Activated CD4-positive, alpha-beta T cell treated with anti-CD3 and anti-CD28 coated beads, Interleukin-2, amount 10 ng/mL, durations not matched to agents 24 days and 14 days (primary cell): Measurements from ENCODE around the gene OGFR. TPM values are rescaled to one million over a fixed set of nuclear protein-coding genes. Genes with fewer than 3 reads are reported as not detected.

ENCODE experiments used
- DNase-seq: peaks from one replicate; pipeline ENCODE4 v3.0.0; 2022
- H3K27ac Mint-ChIP-seq: one replicate; pipeline ENCODE4 v1.8.0; 2022; ENCODE audit warnings: mild to moderate bottlenecking, mixed read lengths
- H3K27me3 Mint-ChIP-seq: one replicate; pipeline ENCODE4 v1.8.0; 2022; ENCODE audit warnings: mixed read lengths
- H3K36me3 Mint-ChIP-seq: one replicate; pipeline ENCODE4 v1.8.0; 2022; ENCODE audit warnings: low read depth, mild to moderate bottlenecking, mixed read lengths
- H3K4me1 Mint-ChIP-seq: one replicate; pipeline ENCODE4 v1.8.0; 2021; ENCODE audit warnings: mixed read lengths
- H3K4me3 Mint-ChIP-seq: one replicate; pipeline ENCODE4 v1.8.0; 2022; ENCODE audit warnings: mild to moderate bottlenecking, moderate library complexity, mixed read lengths
- H3K9me3 Mint-ChIP-seq: one replicate; pipeline ENCODE4 v1.8.0; 2021; ENCODE audit warnings: mixed read lengths
- intact Hi-C: fragments of 100-400 bp; cut with micrococcal nuclease; formaldehyde crosslinking; loops from one replicate; pipeline ENCODE4 v1.15.1; 2023
- total RNA-seq: library from RNA; stranded (reverse); gene quantifications from 2 replicates; pipeline ENCODE4 v1.2.3, GENCODE V29; 2022

OGFR gene
- total RNA-seq, 1 donor from 2014 or later = 49.1 TPM

DNA sequence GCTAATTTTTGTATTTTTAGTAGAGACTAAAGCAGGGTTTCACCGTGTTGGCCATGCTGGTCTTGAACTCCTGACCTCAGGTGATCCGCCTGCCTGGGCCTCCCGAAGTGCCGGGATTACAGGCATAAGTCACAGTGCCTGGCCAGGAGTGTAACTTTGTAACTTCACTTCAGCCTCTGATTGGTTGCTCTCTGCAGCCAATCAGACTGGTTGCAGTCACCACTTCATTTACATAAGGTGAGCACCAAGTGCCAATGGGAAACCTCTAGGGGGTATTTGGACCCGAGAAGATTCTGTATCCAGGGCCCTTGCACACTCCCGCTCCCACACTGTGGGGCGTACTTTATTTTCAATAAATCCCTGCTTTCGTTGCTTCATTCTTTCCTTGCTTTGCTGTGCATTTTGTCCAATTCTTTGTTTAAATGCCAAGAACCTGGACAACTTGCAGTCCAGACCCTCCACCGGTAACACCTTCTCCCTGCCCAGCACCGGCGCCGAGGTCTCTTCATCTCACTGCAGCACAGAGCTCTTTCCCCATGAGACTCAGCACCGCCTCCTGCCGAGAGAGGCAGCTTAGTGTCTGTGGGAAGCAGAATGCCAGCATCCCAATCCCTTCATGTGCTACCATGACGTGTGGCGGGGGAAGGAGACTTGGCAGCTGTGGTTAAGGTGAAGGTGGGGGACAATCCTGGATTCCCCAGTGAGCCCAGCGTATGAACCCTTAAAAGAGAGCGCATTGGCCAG is 22.3 kb upstream of the OGFR start:
- no peak for DNase-seq
- H3K4me3 Mint-ChIP-seq = no peak overlapping the region
- no peaks in the 10 kb centered on the region for H3K27me3 Mint-ChIP-seq
- H3K9me3 Mint-ChIP-seq = no peaks in the 10 kb centered on the region
- H3K36me3 Mint-ChIP-seq = no peaks in the 10 kb centered on the region
- peaks cover 6% of the 10 kb centered on the region for H3K4me1 Mint-ChIP-seq
- intact Hi-C loops = no loop called here
- H3K27ac Mint-ChIP-seq = no peak overlapping the region

DNA sequence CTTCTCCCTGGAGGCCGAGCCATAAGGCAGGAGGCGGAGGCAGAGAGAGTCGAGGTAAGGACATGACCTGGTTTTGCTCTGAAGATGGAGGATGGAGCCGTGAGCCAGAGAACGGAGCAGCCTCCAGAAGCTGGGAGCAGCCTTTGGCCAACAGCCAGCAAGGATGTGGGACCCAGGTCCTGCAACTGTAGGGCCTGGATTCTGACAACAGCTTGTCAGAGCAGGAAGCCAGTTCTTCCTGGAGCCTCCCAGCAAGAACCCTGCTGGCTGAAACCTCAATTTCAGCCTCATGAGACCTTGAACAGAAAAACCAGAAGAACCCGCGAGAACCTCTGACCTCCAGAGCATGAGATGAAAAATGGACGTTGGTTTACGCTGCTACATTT is 21.7 kb upstream of the OGFR start:
- Mint-ChIP-seq H3K4me1 (peaks cover 11% of the 10 kb centered on the region), H3K4me3 (no peak overlapping the region), H3K36me3 (no peaks in the 10 kb centered on the region), H3K9me3 (no peaks in the 10 kb centered on the region), H3K27ac (no peak overlapping the region), H3K27me3 (no peaks in the 10 kb centered on the region)
- DNase-seq = no peak
- intact Hi-C loops = no loop called here

DNA sequence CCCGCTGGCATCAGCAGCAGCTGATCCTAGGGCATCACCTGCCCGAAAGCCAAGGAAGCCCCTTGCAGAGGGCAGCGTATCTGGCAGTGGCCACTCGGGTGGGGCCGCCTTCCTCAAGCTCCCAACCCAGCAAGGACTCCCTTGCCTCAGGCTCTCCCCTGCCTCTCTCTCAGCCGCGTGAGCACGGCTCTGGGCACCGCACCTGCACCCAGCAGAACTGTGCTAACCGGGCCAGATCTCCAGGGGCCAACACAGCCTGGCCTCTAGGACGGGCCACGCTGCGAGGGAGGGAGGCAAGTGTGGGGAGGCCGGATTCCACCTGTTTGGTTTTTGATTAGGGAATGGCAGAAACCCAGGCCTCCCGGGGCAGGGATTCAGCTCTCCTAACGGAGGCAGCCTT is 20.1 kb upstream of the OGFR start:
- no peaks in the 10 kb centered on the region for H3K27me3 Mint-ChIP-seq
- H3K36me3 Mint-ChIP-seq = no peaks in the 10 kb centered on the region
- no peaks in the 10 kb centered on the region for H3K9me3 Mint-ChIP-seq
- peaks cover 11% of the 10 kb centered on the region for H3K4me1 Mint-ChIP-seq
- no peak overlapping the region for H3K4me3 Mint-ChIP-seq
- H3K27ac Mint-ChIP-seq = no peak overlapping the region
- DNase-seq = no peak
- intact Hi-C loops = no loop called here

DNA sequence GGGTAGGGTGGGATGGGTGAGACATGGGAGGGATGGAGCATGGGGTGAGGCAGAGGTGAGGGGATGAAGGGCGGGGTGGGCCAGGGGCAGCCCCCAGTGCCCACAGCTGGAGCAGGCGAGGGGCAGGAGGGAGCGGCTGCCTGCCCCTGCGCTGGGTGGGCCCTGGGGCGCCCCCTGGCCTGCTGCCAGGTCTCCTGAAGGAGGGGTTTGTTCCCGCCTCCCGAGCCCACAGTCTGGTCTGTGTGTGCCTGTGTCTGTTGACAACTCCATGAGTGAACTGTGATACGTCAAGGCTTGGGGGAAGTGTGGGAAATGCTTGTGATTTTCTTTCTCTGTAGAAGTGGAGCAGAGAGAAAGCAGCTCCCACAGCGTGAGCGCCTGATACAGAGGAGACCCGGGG is 19.2 kb upstream of the OGFR start:
- intact Hi-C loops = no loop called here

DNA sequence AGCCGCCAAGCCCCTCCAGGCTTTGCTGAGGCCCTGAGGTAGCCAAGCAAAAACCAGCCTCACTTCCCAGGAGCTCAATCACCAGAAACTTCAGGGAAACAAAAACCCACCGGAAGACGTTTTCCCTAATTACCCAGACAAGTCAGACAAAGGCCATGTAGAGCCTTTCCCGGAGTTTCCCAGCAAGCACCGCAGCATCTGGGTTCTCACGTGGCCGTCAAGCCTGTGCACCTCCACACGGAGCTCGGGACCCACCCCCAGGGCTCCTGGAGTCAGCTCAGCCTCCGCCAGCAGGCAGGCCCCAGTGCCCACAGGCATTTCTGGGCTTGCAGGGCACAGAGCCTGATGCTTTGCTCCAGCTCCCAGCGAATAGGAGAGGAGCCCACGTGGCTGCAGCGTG is 18.5 kb upstream of the OGFR start:
- H3K27ac Mint-ChIP-seq = no peak overlapping the region
- H3K36me3 Mint-ChIP-seq = no peaks in the 10 kb centered on the region
- H3K9me3 Mint-ChIP-seq = no peaks in the 10 kb centered on the region
- no peak overlapping the region for H3K4me3 Mint-ChIP-seq
- DNase-seq = no peak
- H3K4me1 Mint-ChIP-seq = peaks cover 12% of the 10 kb centered on the region
- intact Hi-C loops = no loop called here
- H3K27me3 Mint-ChIP-seq = no peaks in the 10 kb centered on the region

More for the DNA sequence above, 19.2 kb upstream of the OGFR start:
- DNase-seq = no peak
- Mint-ChIP-seq H3K4me3 (no peak overlapping the region), H3K27ac (no peak overlapping the region), H3K27me3 (no peaks in the 10 kb centered on the region), H3K36me3 (no peaks in the 10 kb centered on the region), H3K4me1 (peaks cover 11% of the 10 kb centered on the region), H3K9me3 (no peaks in the 10 kb centered on the region)

DNA sequence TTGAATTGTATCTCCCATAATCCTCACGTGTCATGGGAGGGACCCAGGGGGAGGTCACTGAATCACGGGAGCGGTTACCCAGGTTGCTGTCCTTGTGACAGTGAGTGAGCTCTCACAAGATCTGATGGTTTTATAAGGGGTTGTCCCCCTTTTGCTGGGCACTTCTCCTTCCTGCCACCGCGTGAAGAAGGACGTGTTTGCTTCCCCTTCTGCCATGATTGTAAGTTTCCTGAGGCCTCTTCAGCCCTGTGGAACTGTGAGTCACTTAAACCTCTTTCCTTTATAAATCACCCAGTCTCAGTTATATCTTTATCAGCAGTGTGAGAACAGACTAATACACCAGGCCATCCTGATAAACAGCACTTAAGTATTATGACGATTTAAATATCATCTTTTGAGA is 17.3 kb upstream of the OGFR start:
- H3K27me3 Mint-ChIP-seq = no peaks in the 10 kb centered on the region
- peaks cover 19% of the 10 kb centered on the region for H3K4me1 Mint-ChIP-seq
- H3K27ac Mint-ChIP-seq = no peak overlapping the region
- intact Hi-C loops = no loop called here
- DNase-seq = no peak
- H3K9me3 Mint-ChIP-seq = no peaks in the 10 kb centered on the region
- no peaks in the 10 kb centered on the region for H3K36me3 Mint-ChIP-seq
- no peak overlapping the region for H3K4me3 Mint-ChIP-seq

DNA sequence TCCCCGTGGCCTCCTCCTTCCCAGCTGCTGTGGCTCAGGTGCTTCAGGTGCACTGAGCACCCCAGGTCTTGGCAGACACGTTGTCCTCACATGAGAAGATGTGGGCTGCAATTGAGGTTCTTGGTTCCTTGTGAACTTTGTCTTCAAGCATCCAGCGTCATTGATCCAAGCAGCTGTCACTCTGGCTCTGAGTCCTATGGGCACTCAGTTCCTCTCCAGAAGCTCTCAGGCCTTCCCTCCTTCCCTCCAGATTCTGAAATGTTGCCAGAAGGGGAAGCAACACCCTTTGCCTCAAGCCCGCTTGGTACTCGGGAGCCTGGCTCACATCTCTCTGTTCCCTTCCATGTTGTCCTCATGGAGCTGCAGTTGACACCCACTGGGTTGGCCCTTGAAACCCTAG is 16.8 kb upstream of the OGFR start:
- intact Hi-C loops = no loop called here
- no peaks in the 10 kb centered on the region for H3K36me3 Mint-ChIP-seq
- DNase-seq = no peak
- no peaks in the 10 kb centered on the region for H3K9me3 Mint-ChIP-seq
- H3K27me3 Mint-ChIP-seq = no peaks in the 10 kb centered on the region
- H3K27ac Mint-ChIP-seq = no peak overlapping the region
- no peak overlapping the region for H3K4me3 Mint-ChIP-seq
- H3K4me1 Mint-ChIP-seq = peaks cover 17% of the 10 kb centered on the region

DNA sequence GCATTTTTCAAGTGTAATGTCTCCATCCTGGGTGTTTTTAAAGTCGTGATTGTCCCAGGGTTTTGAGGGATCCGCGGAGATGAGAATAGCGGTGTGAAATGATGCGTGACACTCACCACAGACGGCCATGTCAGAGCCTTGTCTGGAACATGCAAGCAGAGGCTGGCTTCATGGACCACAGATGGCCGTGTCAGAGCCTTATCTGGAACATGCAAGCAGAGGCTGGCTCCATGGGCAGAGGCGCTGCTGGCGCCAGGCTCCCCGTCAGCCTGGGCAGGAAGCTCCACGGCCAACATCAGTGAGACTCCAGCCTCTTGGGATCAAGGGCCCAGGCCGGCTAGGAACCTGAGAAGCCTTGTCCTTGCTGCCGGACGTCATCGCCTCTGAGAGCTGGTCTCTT is 16.0 kb upstream of the OGFR start:
- Mint-ChIP-seq H3K27me3 (no peaks in the 10 kb centered on the region), H3K9me3 (no peaks in the 10 kb centered on the region), H3K36me3 (no peaks in the 10 kb centered on the region), H3K4me1 (peaks cover 21% of the 10 kb centered on the region), H3K27ac (no peak overlapping the region), H3K4me3 (no peak overlapping the region)
- DNase-seq = no peak
- intact Hi-C loops = no loop called here

DNA sequence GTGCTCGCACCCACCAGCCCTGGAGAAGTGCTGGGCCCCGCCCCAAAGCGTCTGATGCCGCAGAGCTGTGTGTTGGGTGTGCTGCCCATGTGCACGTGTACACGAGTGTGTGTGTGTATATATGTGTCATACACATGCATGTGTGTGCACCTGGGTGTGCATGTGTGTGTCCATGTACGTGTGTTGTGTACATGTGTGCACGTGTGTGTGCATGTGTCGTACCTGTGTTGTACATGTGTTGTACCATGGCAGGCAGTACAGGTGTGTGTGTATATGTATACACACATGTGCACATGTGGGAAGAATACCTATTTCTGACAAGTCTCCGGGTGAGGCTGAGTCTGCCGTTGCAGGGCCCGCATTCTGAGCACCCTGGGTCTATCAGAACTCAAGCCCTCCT is 14.6 kb upstream of the OGFR start:
- no peak overlapping the region for H3K27ac Mint-ChIP-seq
- H3K4me1 Mint-ChIP-seq = peaks cover 26% of the 10 kb centered on the region
- no peak for DNase-seq
- no peaks in the 10 kb centered on the region for H3K9me3 Mint-ChIP-seq
- intact Hi-C loops = loop anchor here (5.0 kb wide), 5 partner anchors 138 to 553 kb away; partner anchors contain the start of genes ADRM1, OSBPL2 and RPS21
- no peak overlapping the region for H3K4me3 Mint-ChIP-seq
- no peaks in the 10 kb centered on the region for H3K36me3 Mint-ChIP-seq
- no peaks in the 10 kb centered on the region for H3K27me3 Mint-ChIP-seq

DNA sequence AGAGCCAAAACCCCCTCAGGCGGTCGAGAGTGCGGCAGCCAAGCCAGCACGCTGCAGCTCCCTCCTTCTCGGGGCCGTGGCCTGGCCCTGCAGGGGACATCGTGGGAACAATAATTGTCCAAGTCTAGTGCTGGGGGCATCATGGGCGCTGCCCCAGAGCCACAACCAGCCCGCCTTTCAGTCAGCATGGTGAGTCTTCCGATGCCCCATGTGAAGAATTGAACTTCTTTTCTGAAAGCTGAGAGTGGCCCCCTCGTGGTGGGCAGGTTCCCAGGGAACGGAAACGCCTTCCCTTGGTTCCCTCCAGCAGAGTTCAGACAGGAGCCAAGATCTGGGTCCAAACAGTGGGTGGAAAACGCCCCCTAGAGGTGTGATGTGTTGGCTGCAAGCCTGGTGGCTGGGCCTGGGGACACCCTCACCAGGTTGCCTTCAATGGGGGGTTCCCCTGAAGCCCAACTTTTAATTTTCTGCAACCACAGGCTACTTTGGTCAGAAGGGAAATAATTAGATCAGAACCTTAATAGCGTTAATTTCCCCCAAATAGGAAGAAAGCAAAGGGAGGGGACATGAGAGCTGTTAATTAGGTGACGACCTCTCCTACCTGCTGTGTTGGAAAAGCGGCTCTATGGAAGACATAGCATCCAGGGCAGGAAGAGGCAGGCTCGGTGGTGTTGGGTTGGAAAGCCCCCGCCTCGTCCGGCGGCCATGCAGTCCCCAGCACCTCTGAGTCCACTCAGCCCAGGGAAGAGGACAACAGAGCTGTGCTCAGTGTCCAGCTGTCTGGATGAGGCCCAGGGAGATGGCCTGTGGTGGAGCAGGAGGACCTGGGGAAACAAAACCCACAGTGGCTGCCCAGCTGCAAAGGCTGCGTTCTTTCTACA is 13.1 kb upstream of the OGFR start:
- H3K4me3 Mint-ChIP-seq = peak overlapping the region; percentile 30

DNA sequence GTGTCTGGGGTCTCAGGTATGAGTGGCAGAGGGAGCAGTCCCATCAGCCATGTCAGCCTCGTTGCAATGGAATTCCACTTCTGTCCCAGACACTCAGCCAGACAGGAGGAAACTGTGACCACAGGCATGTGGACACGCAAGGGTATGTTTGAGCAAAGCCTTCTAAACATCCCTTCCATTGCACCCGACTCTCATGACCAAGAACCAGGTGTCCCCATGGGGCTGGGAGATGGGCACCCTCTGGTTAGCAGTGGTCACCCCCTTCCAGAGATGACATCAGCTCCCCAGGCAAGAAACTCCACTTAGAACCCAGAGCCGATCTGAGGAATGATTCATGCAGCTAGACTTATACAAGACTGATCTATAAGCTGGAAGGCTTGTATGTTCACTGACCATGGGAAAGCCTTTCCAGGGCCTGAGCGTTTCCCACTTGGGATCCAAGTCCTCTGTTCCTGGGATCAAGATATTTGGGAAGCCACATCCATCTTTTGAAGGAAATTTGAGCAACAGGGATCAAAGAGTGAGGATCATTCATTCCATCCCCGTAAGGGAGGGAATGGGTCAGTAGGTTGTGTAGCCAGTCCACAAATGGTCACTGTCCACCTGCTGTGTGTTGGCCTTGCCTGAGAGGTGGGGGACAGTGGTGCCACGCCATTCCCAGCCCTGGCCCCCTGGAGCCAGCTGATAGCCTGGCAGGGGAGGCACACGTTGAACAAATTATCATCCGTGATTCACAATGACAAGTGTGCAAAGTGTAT is 12.3 kb upstream of the OGFR start:
- intact Hi-C loops = loop anchor here (5.0 kb wide), 5 partner anchors 140 to 555 kb away; partner anchors contain the start of genes ADRM1, OSBPL2 and RPS21
- Mint-ChIP-seq H3K4me3 (no peak overlapping the region), H3K27ac (peak overlapping the region; percentile 11), H3K9me3 (no peaks in the 10 kb centered on the region), H3K27me3 (no peaks in the 10 kb centered on the region), H3K4me1 (peaks cover 30% of the 10 kb centered on the region), H3K36me3 (peaks cover 2% of the 10 kb centered on the region)
- DNase-seq = no peak

More for the DNA sequence above, 13.1 kb upstream of the OGFR start:
- peaks cover 2% of the 10 kb centered on the region for H3K36me3 Mint-ChIP-seq
- DNase-seq = peak; percentile 94
- H3K9me3 Mint-ChIP-seq = no peaks in the 10 kb centered on the region
- H3K4me1 Mint-ChIP-seq = peaks cover 28% of the 10 kb centered on the region
- H3K27ac Mint-ChIP-seq = peak overlapping the region; percentile 72
- intact Hi-C loops = loop anchor here (1.0 to 5.0 kb wide), 8 partner anchors 123 to 554 kb away; partner anchors contain the start of genes ADRM1, CABLES2, OSBPL2 and RPS21
- H3K27me3 Mint-ChIP-seq = no peaks in the 10 kb centered on the region

DNA sequence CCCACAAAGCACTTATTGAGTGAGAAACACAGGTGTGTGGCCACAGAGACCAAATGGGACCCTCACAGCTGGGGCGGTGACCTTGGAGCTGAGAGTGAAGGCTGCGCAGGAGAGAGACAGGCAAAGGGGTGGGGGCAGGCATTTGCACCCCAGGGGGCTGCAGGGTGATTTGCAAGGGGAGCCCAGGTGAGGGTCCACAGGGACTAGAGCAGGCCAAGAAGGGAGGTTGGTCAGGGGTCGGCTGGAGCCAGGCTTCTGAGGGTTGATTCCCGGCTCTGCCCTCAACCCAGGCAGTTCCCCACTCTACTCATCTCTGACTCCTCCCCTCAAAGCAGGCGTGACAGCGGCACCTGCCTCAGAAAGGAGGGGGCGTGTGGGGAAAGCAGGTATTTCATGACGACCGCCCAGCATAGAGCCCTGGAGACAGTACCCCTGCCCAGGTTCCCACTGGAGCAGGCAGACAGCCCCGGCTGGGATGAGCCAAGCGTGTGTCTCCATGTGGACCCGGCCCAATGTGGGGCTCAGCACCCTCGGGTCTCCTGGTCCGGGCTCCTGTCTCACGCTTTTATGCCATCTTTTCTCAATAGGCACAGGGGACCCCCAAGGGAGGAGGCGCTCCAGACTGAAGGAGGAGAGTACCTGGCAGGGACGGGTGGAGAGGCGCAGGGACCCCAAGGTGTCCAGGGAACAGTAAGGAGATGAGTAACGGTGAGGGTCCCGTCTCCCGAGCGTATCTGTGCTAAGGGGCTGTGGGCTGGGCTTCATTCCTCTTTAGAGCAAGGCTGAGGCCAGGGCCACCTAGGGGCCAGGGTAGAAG is 11.5 kb upstream of the OGFR start:
- peaks cover 30% of the 10 kb centered on the region for H3K4me1 Mint-ChIP-seq
- no peak for DNase-seq
- H3K4me3 Mint-ChIP-seq = peak overlapping the region; percentile 72
- intact Hi-C loops = loop anchor here (5.0 kb wide), 5 partner anchors 141 to 556 kb away; partner anchors contain the start of genes ADRM1, OSBPL2 and RPS21
- H3K27ac Mint-ChIP-seq = peak overlapping the region; percentile 86
- H3K9me3 Mint-ChIP-seq = no peaks in the 10 kb centered on the region
- H3K36me3 Mint-ChIP-seq = peaks cover 4% of the 10 kb centered on the region
- no peaks in the 10 kb centered on the region for H3K27me3 Mint-ChIP-seq

DNA sequence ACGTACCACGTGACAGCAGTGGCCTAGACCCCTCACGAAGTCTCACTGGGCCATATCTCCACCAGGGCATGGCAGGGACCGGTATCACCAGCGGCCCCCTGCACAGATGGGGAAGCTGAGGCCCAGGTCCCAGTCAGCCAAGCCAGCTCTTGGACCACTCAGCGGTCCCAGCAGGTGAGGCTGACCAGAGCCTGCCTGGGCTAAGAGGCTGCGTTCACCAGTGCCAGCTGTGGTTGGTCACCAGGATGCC is 11.0 kb upstream of the OGFR start:
- Mint-ChIP-seq H3K27me3 (no peaks in the 10 kb centered on the region), H3K27ac (peak overlapping the region; percentile 86), H3K36me3 (peaks cover 9% of the 10 kb centered on the region), H3K4me1 (peaks cover 33% of the 10 kb centered on the region), H3K9me3 (no peaks in the 10 kb centered on the region), H3K4me3 (peak overlapping the region; percentile 72)
- DNase-seq = no peak
- intact Hi-C loops = loop anchor here (5.0 kb wide), 5 partner anchors 141 to 556 kb away; partner anchors contain the start of genes ADRM1, OSBPL2 and RPS21
